Upper lobe of right lung (tissue), 1 donor: ENCODE data around the gene LAD1. TPM values are rescaled to one million over a fixed set of nuclear protein-coding genes. Genes with fewer than 3 reads are reported as not detected.

Experiments used
- ATAC-seq: fragments of 200-7000 bp; cut with Tn5 transposase; one replicate; pipeline ENCODE4 v1.9.1; 2020; ENCODE audit warnings: mild to moderate bottlenecking, moderate library complexity
- DNase-seq: peaks from one replicate; pipeline ENCODE4 v3.0.0-alpha.2; 2020
- H3K27ac ChIP-seq: fragments of 200-600 bp; one replicate; pipeline ENCODE4 v1.8.0; 2022
- H3K27me3 ChIP-seq: fragments of 200-600 bp; one replicate; pipeline ENCODE4 v1.8.0; 2022; ENCODE audit warnings: mild to moderate bottlenecking
- H3K36me3 ChIP-seq: fragments of 200-600 bp; one replicate; pipeline ENCODE4 v1.8.0; 2022
- H3K4me1 ChIP-seq: fragments of 200-600 bp; one replicate; pipeline ENCODE4 v1.8.0; 2022
- H3K4me3 ChIP-seq: fragments of 200-600 bp; one replicate; pipeline ENCODE4 v1.8.0; 2022; ENCODE audit warnings: mild to moderate bottlenecking
- H3K9me3 ChIP-seq: fragments of 200-600 bp; one replicate; pipeline ENCODE4 v1.8.0; 2022
- intact Hi-C: fragments of 100-400 bp; cut with DNase I; formaldehyde crosslinking; loops from one replicate; pipeline ENCODE4 v1.11.0; 2022
- total RNA-seq: library from RNA; stranded (reverse); fragmentation: NEBNext Ultra II Directional; extraction: Animal tissue kit (Norgen Biotek cat#: 25700); gene quantifications from one replicate; pipeline ENCODE4 v1.2.1, GENCODE V29; 2021
- TF ChIP-seq, protein P1 (sequence below): fragments of 200-600 bp; IDR thresholded peaks from one replicate; pipeline ENCODE4 v1.8.0; 2022; ENCODE audit warnings: antibody characterized with exemption
- donor health status: DM: no; HTN: yes; CAD: no; lungs with severe emphysema.

LAD1 gene
- total RNA-seq, 1 donor from 2014 or later, result 42.6 TPM

DNA sequence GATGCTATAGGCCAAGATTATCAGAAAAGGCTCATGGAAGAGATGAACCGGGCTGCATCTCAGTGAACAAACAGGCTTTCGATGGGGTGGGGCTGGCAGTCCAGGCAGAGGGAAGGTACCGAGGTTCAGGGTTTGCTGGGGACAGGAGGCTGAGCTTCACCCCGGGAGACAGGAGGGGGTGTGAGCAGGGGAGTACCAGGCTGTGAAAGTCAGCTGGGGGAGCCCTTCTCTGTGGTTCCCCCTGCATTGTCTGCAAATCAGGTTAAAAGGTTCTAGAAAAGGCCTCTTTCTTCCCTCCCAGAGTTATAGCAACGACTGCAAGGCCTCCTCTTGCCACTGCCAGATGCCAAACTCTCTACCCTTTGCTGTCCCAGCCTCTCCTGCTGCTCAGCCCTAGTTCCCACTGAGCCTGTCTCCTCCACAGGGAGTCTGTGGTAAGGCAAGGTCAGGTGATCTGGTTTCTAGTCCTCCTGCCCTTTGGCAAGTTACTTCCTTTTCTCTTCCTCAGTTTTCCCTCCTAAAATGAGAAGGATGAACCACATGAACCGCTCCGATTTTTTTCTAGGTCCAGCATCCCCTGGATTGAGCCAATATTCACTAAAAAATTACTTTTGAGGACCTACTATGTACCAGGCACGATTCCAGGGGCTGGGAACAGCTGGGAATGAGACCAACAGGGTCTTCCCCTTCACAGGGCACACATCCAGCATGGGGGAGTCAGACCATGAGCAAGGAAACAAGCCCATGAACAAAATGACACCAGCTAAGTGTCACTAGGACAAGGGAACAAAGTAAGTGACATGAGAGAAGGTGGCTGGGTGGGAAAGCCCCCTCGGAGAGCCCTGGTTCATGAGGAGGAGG is 7.2 kb downstream of the LAD1 start:
- Histone ChIP-seq H3K4me1 (no peaks in the 10 kb centered on the region), H3K27me3 (no peaks in the 10 kb centered on the region), H3K27ac (no peak overlapping the region), H3K4me3 (no peak overlapping the region), H3K36me3 (no peaks in the 10 kb centered on the region), H3K9me3 (no peaks in the 10 kb centered on the region)
- intact Hi-C loops, result no loop called here
- TF ChIP-seq, protein P1, sequence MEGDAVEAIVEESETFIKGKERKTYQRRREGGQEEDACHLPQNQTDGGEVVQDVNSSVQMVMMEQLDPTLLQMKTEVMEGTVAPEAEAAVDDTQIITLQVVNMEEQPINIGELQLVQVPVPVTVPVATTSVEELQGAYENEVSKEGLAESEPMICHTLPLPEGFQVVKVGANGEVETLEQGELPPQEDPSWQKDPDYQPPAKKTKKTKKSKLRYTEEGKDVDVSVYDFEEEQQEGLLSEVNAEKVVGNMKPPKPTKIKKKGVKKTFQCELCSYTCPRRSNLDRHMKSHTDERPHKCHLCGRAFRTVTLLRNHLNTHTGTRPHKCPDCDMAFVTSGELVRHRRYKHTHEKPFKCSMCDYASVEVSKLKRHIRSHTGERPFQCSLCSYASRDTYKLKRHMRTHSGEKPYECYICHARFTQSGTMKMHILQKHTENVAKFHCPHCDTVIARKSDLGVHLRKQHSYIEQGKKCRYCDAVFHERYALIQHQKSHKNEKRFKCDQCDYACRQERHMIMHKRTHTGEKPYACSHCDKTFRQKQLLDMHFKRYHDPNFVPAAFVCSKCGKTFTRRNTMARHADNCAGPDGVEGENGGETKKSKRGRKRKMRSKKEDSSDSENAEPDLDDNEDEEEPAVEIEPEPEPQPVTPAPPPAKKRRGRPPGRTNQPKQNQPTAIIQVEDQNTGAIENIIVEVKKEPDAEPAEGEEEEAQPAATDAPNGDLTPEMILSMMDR, result no peak
- ATAC-seq (no peak), DNase-seq (no peak)

DNA sequence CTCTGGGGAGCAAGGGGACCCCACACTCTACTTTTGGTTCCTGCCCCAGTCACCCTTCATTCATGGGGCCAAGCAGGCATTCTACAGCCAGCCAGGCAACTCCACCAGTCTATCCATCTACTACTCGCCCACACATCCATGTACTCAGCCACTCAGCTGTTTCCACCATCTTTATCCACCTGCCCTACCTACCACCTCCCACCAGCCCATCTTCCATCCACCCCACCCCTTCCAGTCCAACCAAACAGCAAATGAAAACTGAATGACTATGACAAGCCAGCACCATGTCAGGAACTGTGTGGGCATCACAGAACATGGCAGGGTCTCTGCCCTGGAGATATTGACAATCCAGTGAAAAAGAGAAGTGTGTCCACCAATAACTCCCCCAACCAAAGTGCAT is 7.9 kb downstream of the LAD1 start:
- H3K9me3 ChIP-seq, result no peaks in the 10 kb centered on the region
- TF ChIP-seq, protein P1, result no peak
- H3K27me3 ChIP-seq, result no peaks in the 10 kb centered on the region
- intact Hi-C loops, result no loop called here
- H3K4me3 ChIP-seq, result no peak overlapping the region
- H3K27ac ChIP-seq, result no peak overlapping the region
- H3K36me3 ChIP-seq, result no peaks in the 10 kb centered on the region
- DNase-seq, result no peak
- ATAC-seq, result no peak
- H3K4me1 ChIP-seq, result no peaks in the 10 kb centered on the region

- ATAC-seq (no peak), DNase-seq (no peak)
- TF ChIP-seq, protein P1, result no peak
- Histone ChIP-seq H3K27me3 (no peaks in the 10 kb centered on the region), H3K27ac (no peak overlapping the region), H3K9me3 (no peaks in the 10 kb centered on the region), H3K4me1 (no peaks in the 10 kb centered on the region), H3K4me3 (no peak overlapping the region), H3K36me3 (no peaks in the 10 kb centered on the region)
- intact Hi-C loops, result no loop called here
Measured at GRCh38 chr1:201389051-201389450, 10.1 kb downstream of the LAD1 start.

DNA sequence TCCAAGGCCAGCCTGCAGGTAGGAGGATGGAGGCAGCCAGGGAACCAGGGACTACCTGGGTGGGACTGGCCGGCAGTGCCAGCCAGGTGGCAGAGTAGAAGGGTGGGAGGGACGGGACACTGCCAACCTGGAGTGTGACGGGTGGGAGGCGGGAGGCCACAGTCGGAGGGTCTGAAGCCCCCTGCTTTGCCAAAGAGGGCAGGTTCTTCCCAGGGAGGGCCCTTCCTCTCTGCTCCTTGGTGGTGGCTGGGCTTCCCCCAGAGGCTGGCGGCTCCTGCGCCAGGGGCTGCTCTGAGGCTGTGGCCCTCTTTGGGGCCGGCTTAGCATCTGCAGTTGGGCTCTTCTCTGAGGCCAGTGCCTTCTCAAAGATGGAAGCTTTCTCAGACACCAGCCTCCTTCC is 12.9 kb downstream of the LAD1 start:
- ATAC-seq, result no peak
- H3K4me1 ChIP-seq, result no peaks in the 10 kb centered on the region
- no peak overlapping the region for H3K4me3 ChIP-seq
- intact Hi-C loops, result no loop called here
- no peaks in the 10 kb centered on the region for H3K27me3 ChIP-seq
- no peak overlapping the region for H3K27ac ChIP-seq
- TF ChIP-seq, protein P1, result no peak
- H3K36me3 ChIP-seq, result no peaks in the 10 kb centered on the region
- no peaks in the 10 kb centered on the region for H3K9me3 ChIP-seq
- DNase-seq, result no peak

GRCh38 chr1:201385299-201385891 is 13.7 kb downstream of the LAD1 start:
- intact Hi-C loops, result no loop called here
- peak; percentile 83 for ATAC-seq
- H3K36me3 ChIP-seq, result no peaks in the 10 kb centered on the region

More at GRCh38 chr1:201385299-201385891, 13.7 kb downstream of the LAD1 start:
- peak; percentile 84 for DNase-seq
- H3K4me3 ChIP-seq, result no peak overlapping the region
- H3K9me3 ChIP-seq, result no peaks in the 10 kb centered on the region
- TF ChIP-seq, protein P1, result peak; percentile 77
- H3K27ac ChIP-seq, result no peak overlapping the region
- H3K4me1 ChIP-seq, result peaks cover 5% of the 10 kb centered on the region
- H3K27me3 ChIP-seq, result no peaks in the 10 kb centered on the region
